GM18868 (cell line): ENCODE results near the gene PPP2R5A.
"Not testable (repeated sequence)": the region's sequence is repeated elsewhere in the genome, so short reads cannot be mapped to it uniquely, and the experiment has no call there.

ENCODE experiments used
- ATAC-seq: cut with Tn5 transposase; IDR thresholded peaks from one replicate; pipeline ENCODE4 v1.9.1; 2021; ENCODE audit warnings: mild to moderate bottlenecking, moderate library complexity; ENCODE audit not compliant: unreplicated experiment

Gene PPP2R5A

GRCh38 chr1:212351588-212352362 is 66.6 kb downstream of the PPP2R5A start:
- no peak for ATAC-seq

GRCh38 chr1:212353181-212353580 is 68.0 kb downstream of the PPP2R5A start:
- no peak for ATAC-seq

GRCh38 chr1:212354464-212354863 is 69.3 kb downstream of the PPP2R5A start:
- no peak for ATAC-seq

GRCh38 chr1:212355230-212355969 is 70.2 kb downstream of the PPP2R5A start:
- ATAC-seq = no peak

- ATAC-seq = no peak
Measured at GRCh38 chr1:212359794-212360479, 74.7 kb downstream of the PPP2R5A start.

GRCh38 chr1:212364985-212365384 is 79.8 kb downstream of the PPP2R5A start:
- no peak for ATAC-seq

- ATAC-seq = no peak
Measured at GRCh38 chr1:212366901-212367300, 81.7 kb downstream of the PPP2R5A start.

GRCh38 chr1:212367474-212368072 is 82.4 kb downstream of the PPP2R5A start:
- ATAC-seq = no peak

GRCh38 chr1:212368073-212368484 is 82.9 kb downstream of the PPP2R5A start:
- peak; percentile 81 for ATAC-seq

GRCh38 chr1:212375986-212376385 is 90.8 kb downstream of the PPP2R5A start:
- no peak for ATAC-seq

GRCh38 chr1:212377644-212378043 is 92.4 kb downstream of the PPP2R5A start:
- no peak for ATAC-seq

GRCh38 chr1:212379366-212379765 is 94.2 kb downstream of the PPP2R5A start:
- no peak for ATAC-seq

- ATAC-seq = no peak
Measured at GRCh38 chr1:212381397-212382035, 96.3 kb downstream of the PPP2R5A start.

- no peak for ATAC-seq
Measured at GRCh38 chr1:212386029-212386428, 100.8 kb downstream of the PPP2R5A start.

- no peak for ATAC-seq
Measured at GRCh38 chr1:212388985-212389716, 103.9 kb downstream of the PPP2R5A start.

- ATAC-seq = not testable (repeated sequence)
Measured at GRCh38 chr1:212395678-212396437, 110.6 kb downstream of the PPP2R5A start.

- ATAC-seq = no peak
Measured at GRCh38 chr1:212396638-212397037, 111.4 kb downstream of the PPP2R5A start.

GRCh38 chr1:212397171-212397570 is 112.0 kb downstream of the PPP2R5A start:
- no peak for ATAC-seq

GRCh38 chr1:212401042-212401441 is 115.8 kb downstream of the PPP2R5A start:
- no peak for ATAC-seq
